HepG2 (cell line): ENCODE data around the gene SKIC2. TPM values are rescaled to one million over a fixed set of nuclear protein-coding genes. Genes with fewer than 3 reads are reported as not detected.

Experiments used
- ATAC-seq: fragments of 200-7000 bp; cut with Tn5 transposase; 3 replicates; pipeline ENCODE4 v1.9.1; 2020; ENCODE audit warnings: mild to moderate bottlenecking, moderate library complexity
- BruUV-seq: library from RNA; stranded (reverse); fragments of 400-500 nt; replicated peaks from 2 replicates; lab custom pipeline; 2021; lab: Mats Ljungman, UMichigan
- CTCF ChIA-PET: fragments of 300-600 bp; formaldehyde crosslinking; extraction: SDS; loops from one replicate; lab custom pipeline; 2021; ENCODE audit warnings: low total read pairs, inconsistent platforms, low intra/inter-chr PET ratio; lab: Yijun Ruan, JAX
- POLR2A ChIA-PET: fragments of 350-600 bp; sonication (Branson Sonifier 250); formaldehyde crosslinking; loops from one replicate; lab custom pipeline; 2020; ENCODE audit warnings: antibody characterized with exemption, inconsistent platforms; lab: Yijun Ruan, JAX
- DNase-seq: peaks from one replicate; pipeline ENCODE4 v3.0.0-alpha.2; 2015; ENCODE audit warnings: low spot score
- FAIRE-seq: peaks from 3 replicates; lab custom pipeline; 2011; peaks lifted over from hg19 to GRCh38; lab: Jason Lieb, UNC
- H2AFZ ChIP-seq: one replicate; pipeline ENCODE4 v1.6.1; 2011; ENCODE audit warnings: low read length, inconsistent platforms
- H3K27ac ChIP-seq: fragments of 300-600 bp; 3 replicates; pipeline ENCODE4 v1.8.0; 2011; ENCODE audit warnings: mixed run types, mild to moderate bottlenecking, mixed read lengths, low read length, inconsistent platforms; ENCODE audit not compliant: insufficient read depth; ENCODE audit errors: extremely low read length
- H3K27me3 ChIP-seq, 2 experiments: fragments of 200-600 bp in 1 of 2; 2 replicates in 1 of 2; 3 replicates in 1 of 2; pipeline versions ENCODE4 v1.6.0 to v1.8.0; 2011; ENCODE audit warnings: low read length in 2 of 2, mild to moderate bottlenecking in 2 of 2, moderate library complexity in 2 of 2, inconsistent platforms in 1 of 2; ENCODE audit not compliant: insufficient read depth in 2 of 2, control insufficient read depth in 1 of 2
- H3K36me3 ChIP-seq, 2 experiments: fragments of 200-600 bp in 1 of 2; replicated peaks in 1 of 2; 2 replicates in 1 of 2; 3 replicates in 1 of 2; pipeline versions ENCODE4 v1.5.1 to v1.8.0; 2011; ENCODE audit warnings: low read length in 2 of 2, inconsistent platforms in 1 of 2; ENCODE audit not compliant: insufficient read depth in 2 of 2, control insufficient read depth in 1 of 2
- H3K4me1 ChIP-seq: 2 replicates; pipeline ENCODE4 v1.5.1; 2012; ENCODE audit warnings: low read length, inconsistent platforms; ENCODE audit not compliant: insufficient read depth
- H3K4me2 ChIP-seq: 2 replicates; pipeline ENCODE4 v1.6.0; 2011; ENCODE audit warnings: low read depth, low read length, inconsistent platforms
- H3K4me3 ChIP-seq, 3 experiments: fragments of 200-600 bp in 1 of 3; sonication (generic), shearing (Covaris generic) in 1 of 3; replicated peaks in 1 of 3; 2 replicates each; pipeline ENCODE4 v1.5.1; 2011 to 2016; ENCODE audit warnings: low read length in 3 of 3, inconsistent platforms in 2 of 3, low read depth in 2 of 3, mild to moderate bottlenecking in 2 of 3, control low read depth in 1 of 3, mixed read lengths in 1 of 3; ENCODE audit not compliant: insufficient read depth in 1 of 3
- H3K79me2 ChIP-seq: one replicate; pipeline ENCODE4 v1.6.1; 2011; ENCODE audit warnings: low read length, inconsistent platforms; ENCODE audit not compliant: insufficient read depth
- H3K9ac ChIP-seq: 2 replicates; pipeline ENCODE4 v1.6.0; 2011; ENCODE audit warnings: mild to moderate bottlenecking, low read depth, low read length, inconsistent platforms; ENCODE audit not compliant: insufficient read depth
- H3K9me3 ChIP-seq: 2 replicates; pipeline ENCODE4 v1.5.1; 2012; ENCODE audit warnings: mild to moderate bottlenecking, low read length
- H4K20me1 ChIP-seq: 2 replicates; pipeline ENCODE4 v1.6.0; 2011; ENCODE audit warnings: inconsistent platforms, mild to moderate bottlenecking, low read length, moderate library complexity; ENCODE audit not compliant: insufficient read depth
- CCAR2 ChIP-seq: fragments of 200-400 bp; formaldehyde crosslinking; optimal IDR thresholded peaks from 2 replicates; pipeline ENCODE3; 2018; ENCODE audit warnings: low read depth, mild to moderate bottlenecking, low read length, moderate library complexity
- JARID2 ChIP-seq: sonication (generic); formaldehyde crosslinking; IDR thresholded peaks from 2 replicates; pipeline ENCODE4 v1.8.1; 2023; ENCODE audit warnings: missing genetic modification reagents, inconsistent platforms; ENCODE audit not compliant: insufficient replicate concordance
- MTA1 ChIP-seq: sonication (generic); formaldehyde crosslinking; IDR thresholded peaks from 2 replicates; pipeline ENCODE4 v1.4.0; 2020; ENCODE audit warnings: missing genetic modification reagents, mild to moderate bottlenecking, borderline replicate concordance
- POLR2G ChIP-seq: fragments of 200-400 bp; formaldehyde crosslinking; IDR thresholded peaks from 2 replicates; pipeline ENCODE4 v1.6.1; 2018; ENCODE audit warnings: mild to moderate bottlenecking, low read depth, low read length, moderate library complexity
- RBFOX2 ChIP-seq: fragments of 200-400 bp; formaldehyde crosslinking; IDR thresholded peaks from 2 replicates; pipeline ENCODE4 v1.6.1; 2017; ENCODE audit warnings: low read depth, mild to moderate bottlenecking, low read length
- SETDB1 ChIP-seq: sonication (generic); formaldehyde crosslinking; IDR thresholded peaks from 2 replicates; pipeline ENCODE4 v1.5.1; 2020; ENCODE audit warnings: missing genetic modification reagents, mild to moderate bottlenecking, borderline replicate concordance
- SUZ12 ChIP-seq: fragments of 150-350 bp; IDR thresholded peaks from 2 replicates; pipeline ENCODE4 v1.6.1; 2014; ENCODE audit warnings: low read depth, low read length
- ZBTB38 ChIP-seq: sonication (generic); formaldehyde crosslinking; IDR thresholded peaks from 2 replicates; pipeline ENCODE4 v1.5.1; 2020; ENCODE audit warnings: mild to moderate bottlenecking, missing genetic modification reagents
- ZNF772 ChIP-seq: sonication (generic); formaldehyde crosslinking; IDR thresholded peaks from 2 replicates; pipeline ENCODE4 v1.5.0; 2020; ENCODE audit warnings: mild to moderate bottlenecking, missing genetic modification reagents
- WGBS: methylation state at CpG from one replicate; pipeline ENCODE4 v1.1.6; 2017; ENCODE audit warnings: low lambda C conversion rate; 5-methylcytosine and 5-hydroxymethylcytosine counted together
- in situ Hi-C: cut with HindIII; loops from 2 replicates; pipeline ENCODE4 v1.10.0; 2017; ENCODE audit warnings: low pct_unique_long_range_greater_than_20kb; ENCODE audit not compliant: extremely low pct_ligation_motif_present
- intact Hi-C: fragments of 100-400 bp; cut with micrococcal nuclease; formaldehyde crosslinking; loops from one replicate; pipeline ENCODE4 v1.10.0; 2022; ENCODE audit not compliant: unreplicated experiment
- polyA plus RNA-seq, 8 experiments: library from polyadenylated mRNA; depleted of rRNA in 3 of 8; stranded (reverse) in 7 of 8; unstranded in 1 of 8; fragments of >200 nt; fragmentation: Illumina TruSeq in 4 of 8; extraction: Trizol in 4 of 8; gene quantifications; 2 replicates each; pipeline versions ENCODE4 v1.2.1 to v1.2.3, GENCODE V29; 2011 to 2016; ENCODE audit warnings: low read depth in 4 of 8, missing spikeins in 1 of 8, mixed read lengths in 1 of 8; ENCODE audit not compliant: insufficient read depth in 1 of 8
- total RNA-seq, 5 experiments: library from RNA; depleted of rRNA; stranded (reverse); fragments of >200 nt; fragmentation: Illumina TruSeq; extraction: Trizol; gene quantifications; 2 replicates each; pipeline ENCODE4 v1.2.3, GENCODE V29; 2016; ENCODE audit warnings: low read depth in 1 of 5

SKIC2 gene
- total and polyA plus RNA-seq, 2 of the 13 experiments (the other 11 are each of a cell fraction or from before 2014, with no cell fraction given), result 67.1 to 68.4 TPM

GRCh38 chr6:31935021-31935420 is 24.0 kb upstream of the SKIC2 start (continued):
- TF ChIP-seq SUZ12 (no peak), SETDB1 (CRISPR knock-in tag) (no peak)

- in situ Hi-C loops (no loop called here), intact Hi-C loops (no loop called here)
- Histone ChIP-seq H3K27me3 (no peaks in the 10 kb centered on the region), H4K20me1 (no peaks in the 10 kb centered on the region), H3K79me2 (peaks cover 2% of the 10 kb centered on the region), H3K9ac (no peak overlapping the region), H2AFZ (no peak overlapping the region), H3K4me2 (no peak overlapping the region), H3K9me3 (no peaks in the 10 kb centered on the region), H3K36me3 (peaks cover 8 to 23% of the 10 kb centered on the region in 2 experiments), H3K27ac (no peak overlapping the region), H3K4me3 (no peak overlapping the region), H3K4me1 (peaks cover 22% of the 10 kb centered on the region)
- BruUV-seq, result no TSS peak
- WGBS, result 92% methylated on average over 9 of the region's 9 CpGs
- no peak for ATAC-seq
- DNase-seq, result no peak
- CTCF ChIA-PET, result no interaction called here
- 0 out of 2 replicates have a peak, but pooled peaks have one; percentile 31 for TF ChIP-seq ZBTB38
- no peak for TF ChIP-seq MTA1 (CRISPR knock-in tag)
- TF ChIP-seq RBFOX2, result 0 out of 2 replicates have a peak, but pooled peaks have one; percentile 6
- no peak for TF ChIP-seq JARID2 (CRISPR knock-in tag)
- peak; percentile 35 for TF ChIP-seq CCAR2
- peak; percentile 32; the same call in 1 of the 2 replicates for TF ChIP-seq POLR2G
- no peak for TF ChIP-seq ZNF772 (CRISPR knock-in tag)
- POLR2A ChIA-PET, result interaction anchor here (1.4 to 2.0 kb wide), 2 partner anchors 10 to 16 kb away, joined by 8 to 9 read pairs; partner anchors contain the start of gene CFB
- FAIRE-seq, result no peak
Measured at GRCh38 chr6:31935823-31936222, 23.2 kb upstream of the SKIC2 start.
